CD4-positive, alpha-beta T cell (primary cell): ENCODE measurements around the gene CABYR. TPM values are rescaled to one million over a fixed set of nuclear protein-coding genes. Genes with fewer than 3 reads are reported as not detected.

Experiments used
- ATAC-seq: fragments of 200-7000 bp; cut with Tn5 transposase; one replicate; pipeline ENCODE4 v1.10.0; 2022; ENCODE audit warnings: mild to moderate bottlenecking; ENCODE audit not compliant: poor library complexity
- CTCF ChIA-PET: fragments of 350-600 bp; sonication (Branson Sonifier 250); formaldehyde crosslinking; loops from one replicate; lab custom pipeline; 2021; ENCODE audit warnings: antibody characterized with exemption, inconsistent platforms; lab: Charles Lee
- POLR2A ChIA-PET: fragments of 350-600 bp; sonication (Branson Sonifier 250); formaldehyde crosslinking; loops from one replicate; lab custom pipeline; 2021; ENCODE audit warnings: antibody characterized with exemption, inconsistent platforms; lab: Charles Lee
- DNase-seq, 14 experiments: peaks; one replicate each; pipeline ENCODE4 v3.0.0-alpha.2; 2013 to 2020; ENCODE audit warnings: mixed read lengths in 2 of 14
- H3K27ac ChIP-seq, 2 donors: one replicate each; pipeline versions ENCODE4 v1.5.1 to v1.7.0; 2013; ENCODE audit warnings: low read length in 2 of 2, low read depth in 1 of 2, mild to moderate bottlenecking in 1 of 2
- H3K27me3 ChIP-seq, 2 experiments: 1 replicate in 1 of 2; 2 replicates in 1 of 2; pipeline versions ENCODE4 v1.6.1 to v1.7.0; 2013; ENCODE audit warnings: low read length in 2 of 2, control low read depth in 1 of 2, mild to moderate bottlenecking in 1 of 2, moderate library complexity in 1 of 2; ENCODE audit not compliant: insufficient read depth in 2 of 2, control insufficient read depth in 1 of 2
- H3K36me3 ChIP-seq: one replicate; pipeline ENCODE4 v1.6.1; 2013; ENCODE audit warnings: low read length, control low read depth; ENCODE audit not compliant: insufficient read depth
- H3K4me1 ChIP-seq: one replicate; pipeline ENCODE4 v1.6.1; 2013; ENCODE audit warnings: low read length, control low read depth; ENCODE audit not compliant: insufficient read depth
- H3K4me3 ChIP-seq: one replicate; pipeline ENCODE4 v1.5.1; 2013; ENCODE audit warnings: mild to moderate bottlenecking, low read length, moderate library complexity
- H3K9me3 ChIP-seq, 2 experiments: 1 replicate in 1 of 2; 2 replicates in 1 of 2; pipeline versions ENCODE4 v1.6.1 to v1.7.0; 2013; ENCODE audit warnings: low read length in 2 of 2, mild to moderate bottlenecking in 2 of 2, control low read depth in 1 of 2, moderate library complexity in 1 of 2; ENCODE audit not compliant: control insufficient read depth in 1 of 2, insufficient read depth in 1 of 2
- H3K27ac Mint-ChIP-seq: one replicate; pipeline ENCODE4 v1.8.0; 2020; ENCODE audit warnings: mixed read lengths
- H3K27me3 Mint-ChIP-seq: one replicate; pipeline ENCODE4 v1.8.0; 2021; ENCODE audit warnings: mixed read lengths
- H3K36me3 Mint-ChIP-seq: one replicate; pipeline ENCODE4 v1.8.0; 2021; ENCODE audit warnings: low read depth, mixed read lengths
- H3K4me1 Mint-ChIP-seq: one replicate; pipeline ENCODE4 v1.8.0; 2021; ENCODE audit warnings: low read depth, mixed read lengths
- H3K4me3 Mint-ChIP-seq: one replicate; pipeline ENCODE4 v1.8.0; 2020; ENCODE audit warnings: mild to moderate bottlenecking, mixed read lengths
- H3K9me3 Mint-ChIP-seq: one replicate; pipeline ENCODE4 v1.8.0; 2020; ENCODE audit warnings: mixed read lengths
- intact Hi-C, 2 experiments: fragments of 100-400 bp; cut with DNase I in 1 of 2; cut with micrococcal nuclease in 1 of 2; formaldehyde crosslinking; loops; one replicate each; pipeline versions ENCODE4 v1.15.1 to v1.9.0; 2023 to 2025; cut with DNase I, micrococcal nuclease
- total RNA-seq, 174 experiments: library from RNA in 2 of 174; stranded (reverse) in 2 of 174; gene quantifications; one replicate each; pipeline ENCODE4 v1.2.3 and lab custom pipeline; 2021 to 2026
- TF ChIP-seq, protein P1 (sequence below): fragments of 200-600 bp; IDR thresholded peaks from one replicate; pipeline ENCODE4 v1.8.0; 2022; ENCODE audit warnings: antibody characterized with exemption, mild to moderate bottlenecking

CABYR gene
- total RNA-seq, 2 experiments from 2014 or later: 0.75 to 0.85 TPM

DNA sequence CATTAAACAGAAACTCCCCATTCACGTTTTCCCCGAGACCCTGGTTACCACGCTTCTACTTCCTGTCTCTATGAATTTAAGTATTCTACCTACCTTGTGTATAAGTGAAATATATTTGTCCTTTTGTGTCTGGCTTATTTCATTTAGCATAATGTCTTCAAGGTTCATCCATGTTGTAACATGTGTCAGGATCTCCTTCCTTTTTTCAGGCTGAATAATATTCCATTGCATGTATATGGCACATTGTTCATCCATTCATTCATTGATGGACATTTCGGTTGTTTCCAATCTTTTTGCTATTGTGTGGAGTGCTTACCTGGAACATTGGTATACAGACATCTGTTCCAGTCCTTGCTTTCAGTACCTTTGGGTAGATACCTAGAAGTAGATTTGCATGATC lies 18.2 kb upstream of the CABYR start:
- H3K27ac ChIP-seq: no peak overlapping the region
- H3K36me3 ChIP-seq: peaks cover 84% of the 10 kb centered on the region
- no peaks in the 10 kb centered on the region for H3K9me3 ChIP-seq
- DNase-seq: no peak
- ChIA-PET CTCF (interaction anchor here (1.1 to 2.3 kb wide), 2 partner anchors 14 to 297 kb away, joined by 3 to 7 read pairs; no protein-coding TSS in a partner anchor), POLR2A (interaction anchor here (0.9 kb wide), 1 partner anchor 18 kb away, joined by 3 read pairs; the partner anchor contains the start of gene CABYR)
- H3K4me3 ChIP-seq: no peak overlapping the region
- ATAC-seq: no peak
- H3K4me1 Mint-ChIP-seq: peaks cover 25% of the 10 kb centered on the region
- no peak overlapping the region for H3K27ac Mint-ChIP-seq
- no peaks in the 10 kb centered on the region for H3K27me3 ChIP-seq
- peaks cover 92% of the 10 kb centered on the region for H3K36me3 Mint-ChIP-seq
- H3K27me3 Mint-ChIP-seq: no peaks in the 10 kb centered on the region
- no peaks in the 10 kb centered on the region for H3K9me3 Mint-ChIP-seq
- no peak overlapping the region for H3K4me3 Mint-ChIP-seq
- no peaks in the 10 kb centered on the region for H3K4me1 ChIP-seq
- intact Hi-C loops: no loop called here
- TF ChIP-seq, protein P1, sequence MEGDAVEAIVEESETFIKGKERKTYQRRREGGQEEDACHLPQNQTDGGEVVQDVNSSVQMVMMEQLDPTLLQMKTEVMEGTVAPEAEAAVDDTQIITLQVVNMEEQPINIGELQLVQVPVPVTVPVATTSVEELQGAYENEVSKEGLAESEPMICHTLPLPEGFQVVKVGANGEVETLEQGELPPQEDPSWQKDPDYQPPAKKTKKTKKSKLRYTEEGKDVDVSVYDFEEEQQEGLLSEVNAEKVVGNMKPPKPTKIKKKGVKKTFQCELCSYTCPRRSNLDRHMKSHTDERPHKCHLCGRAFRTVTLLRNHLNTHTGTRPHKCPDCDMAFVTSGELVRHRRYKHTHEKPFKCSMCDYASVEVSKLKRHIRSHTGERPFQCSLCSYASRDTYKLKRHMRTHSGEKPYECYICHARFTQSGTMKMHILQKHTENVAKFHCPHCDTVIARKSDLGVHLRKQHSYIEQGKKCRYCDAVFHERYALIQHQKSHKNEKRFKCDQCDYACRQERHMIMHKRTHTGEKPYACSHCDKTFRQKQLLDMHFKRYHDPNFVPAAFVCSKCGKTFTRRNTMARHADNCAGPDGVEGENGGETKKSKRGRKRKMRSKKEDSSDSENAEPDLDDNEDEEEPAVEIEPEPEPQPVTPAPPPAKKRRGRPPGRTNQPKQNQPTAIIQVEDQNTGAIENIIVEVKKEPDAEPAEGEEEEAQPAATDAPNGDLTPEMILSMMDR: no peak

DNA sequence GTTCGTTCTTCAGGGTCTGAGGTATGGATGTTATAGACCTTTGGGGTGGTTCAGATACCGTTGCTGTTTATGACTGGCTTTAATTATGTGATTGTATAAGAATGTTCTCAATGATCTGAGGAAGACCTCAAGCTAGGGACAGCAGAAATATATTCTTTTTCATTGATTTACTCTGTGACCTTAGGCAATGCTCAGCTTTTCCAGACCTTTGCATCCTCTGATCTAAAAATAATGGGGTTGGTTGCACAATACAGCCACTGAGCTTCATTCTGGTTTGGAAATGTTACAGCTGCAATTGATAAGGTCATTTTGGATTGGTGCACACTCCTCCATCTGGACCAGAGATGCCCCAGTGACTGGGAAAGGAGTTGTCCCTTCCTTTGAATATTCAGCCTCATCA lies 17.2 kb upstream of the CABYR start:
- H3K9me3 ChIP-seq: no peaks in the 10 kb centered on the region
- peaks cover 91% of the 10 kb centered on the region for H3K36me3 Mint-ChIP-seq
- no peak overlapping the region for H3K27ac ChIP-seq
- TF ChIP-seq, protein P1: no peak
- no peaks in the 10 kb centered on the region for H3K4me1 ChIP-seq
- no peaks in the 10 kb centered on the region for H3K9me3 Mint-ChIP-seq
- no peak for DNase-seq
- no peak overlapping the region for H3K4me3 Mint-ChIP-seq
- CTCF ChIA-PET: no interaction called here
- no peaks in the 10 kb centered on the region for H3K27me3 Mint-ChIP-seq
- POLR2A ChIA-PET: no interaction called here
- intact Hi-C loops: no loop called here
- H3K27ac Mint-ChIP-seq: no peak overlapping the region
- no peak for ATAC-seq
- H3K36me3 ChIP-seq: peaks cover 84% of the 10 kb centered on the region
- H3K4me1 Mint-ChIP-seq: peaks cover 22% of the 10 kb centered on the region
- H3K4me3 ChIP-seq: no peak overlapping the region
- H3K27me3 ChIP-seq: no peaks in the 10 kb centered on the region

DNA sequence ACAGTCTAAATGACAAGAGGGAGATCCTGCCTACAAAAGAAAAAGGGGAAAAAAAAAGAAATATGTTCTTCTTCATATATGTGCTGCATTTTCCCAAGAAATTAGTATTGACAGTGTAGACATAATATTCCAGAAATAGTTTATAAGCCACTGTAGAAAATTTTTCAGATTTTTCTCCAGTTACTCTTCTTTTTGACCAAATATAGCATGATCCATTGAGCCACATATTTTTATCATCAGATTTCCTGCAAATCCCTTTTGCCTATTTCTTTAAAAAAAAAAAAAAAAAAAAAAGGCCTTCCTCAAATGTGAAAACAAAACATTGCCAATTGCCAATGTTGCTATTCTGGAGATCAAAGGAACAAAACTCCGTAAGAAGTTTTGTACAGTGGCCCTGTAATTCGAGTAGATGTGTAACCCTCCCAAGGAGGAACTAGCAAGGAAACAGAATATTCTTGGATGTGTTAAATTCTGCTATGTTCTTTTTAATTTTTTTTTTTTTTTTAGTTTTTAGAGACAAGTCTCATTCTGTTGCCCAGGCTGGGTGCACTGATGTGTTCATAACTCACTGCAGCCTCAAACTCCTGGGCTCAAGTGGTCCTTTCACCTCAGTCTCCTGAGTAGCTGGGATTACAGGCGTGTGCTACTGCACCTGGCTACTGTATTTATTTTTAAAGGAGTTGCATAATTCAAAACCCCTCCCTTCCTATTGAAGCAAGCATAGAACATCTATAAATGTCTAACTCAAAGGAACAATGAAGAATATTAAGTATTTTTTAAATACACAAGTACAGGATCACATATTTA lies 12.5 kb upstream of the CABYR start:
- peaks cover 5% of the 10 kb centered on the region for H3K4me1 Mint-ChIP-seq
- Histone ChIP-seq H3K4me1 (no peaks in the 10 kb centered on the region), H3K27ac (no peak overlapping the region), H3K9me3 (no peaks in the 10 kb centered on the region), H3K27me3 (no peaks in the 10 kb centered on the region), H3K36me3 (peaks cover 93% of the 10 kb centered on the region), H3K4me3 (no peak overlapping the region)
- ATAC-seq (no peak), DNase-seq (no peak)
- peaks cover 91% of the 10 kb centered on the region for H3K36me3 Mint-ChIP-seq
- POLR2A ChIA-PET: interaction anchor here (1.0 to 1.2 kb wide), 2 partner anchors 10 to 12 kb away, joined by 3 read pairs; partner anchors contain the start of gene CABYR
- H3K27ac Mint-ChIP-seq: peak overlapping the region; percentile 27
- H3K4me3 Mint-ChIP-seq: no peak overlapping the region
- no peaks in the 10 kb centered on the region for H3K27me3 Mint-ChIP-seq
- no peaks in the 10 kb centered on the region for H3K9me3 Mint-ChIP-seq
- CTCF ChIA-PET: no interaction called here
- intact Hi-C loops: no loop called here
- TF ChIP-seq, protein P1: no peak
